SK-N-SH (cell line): Measurements from ENCODE around the gene BAIAP2L2. TPM values are rescaled to one million over a fixed set of nuclear protein-coding genes. Genes with fewer than 3 reads are reported as not detected.

Source experiments
- CTCF ChIA-PET: fragments of 300-600, 350-600 bp; formaldehyde crosslinking; extraction: SDS; loops from one replicate; lab custom pipeline; 2021; lab: Yijun Ruan, JAX
- POLR2A ChIA-PET: fragments of 350-600 bp; sonication (Branson Sonifier 250); formaldehyde crosslinking; extraction: SDS; loops from one replicate; lab custom pipeline; 2020; ENCODE audit warnings: antibody characterized with exemption, inconsistent platforms; lab: Yijun Ruan, JAX
- DNase-seq: peaks from one replicate; pipeline ENCODE4 v3.0.0; 2012
- H2AFZ ChIP-seq: fragments of 200-600 bp; sonication (generic); 2 replicates; pipeline ENCODE4 v1.8.1; 2016; ENCODE audit warnings: antibody characterized with exemption, mild to moderate bottlenecking, low read depth
- H3F3A ChIP-seq: fragments of 200-600 bp; sonication (generic); replicated peaks from 2 replicates; pipeline ENCODE3; 2016; ENCODE audit warnings: antibody characterized with exemption, mild to moderate bottlenecking; ENCODE audit not compliant: insufficient read depth
- H3K27ac ChIP-seq, 2 experiments: fragments of 200-500 bp in 1 of 2; fragments of 200-600 bp in 1 of 2; sonication (Bioruptor generic) in 1 of 2; sonication (generic), shearing (Covaris generic) in 1 of 2; 2 replicates each; pipeline versions ENCODE4 v1.5.1 to v1.6.1; 2014 to 2016; ENCODE audit warnings: low read depth in 2 of 2, inconsistent platforms in 1 of 2, low read length in 1 of 2, mild to moderate bottlenecking in 1 of 2, mixed read lengths in 1 of 2
- H3K27me3 ChIP-seq: fragments of 200-600 bp; sonication (generic), shearing (Covaris generic); 2 replicates; pipeline ENCODE4 v1.6.1; 2016; ENCODE audit warnings: mixed run types; ENCODE audit not compliant: insufficient read depth
- H3K36me3 ChIP-seq, 2 experiments: fragments of 200-500 bp in 1 of 2; fragments of 200-600 bp in 1 of 2; sonication (Bioruptor generic) in 1 of 2; sonication (generic) in 1 of 2; replicated peaks in 1 of 2; 2 replicates each; pipeline versions ENCODE3 to v1.5.1; 2014 to 2016; ENCODE audit warnings: low read length in 1 of 2, mild to moderate bottlenecking in 1 of 2; ENCODE audit not compliant: insufficient read depth in 2 of 2, control insufficient read depth in 1 of 2
- H3K4me1 ChIP-seq, 2 experiments: fragments of 200-500 bp in 1 of 2; fragments of 200-600 bp in 1 of 2; sonication (Bioruptor generic) in 1 of 2; sonication (generic), shearing (Covaris generic) in 1 of 2; 2 replicates each; pipeline versions ENCODE4 v1.5.1 to v1.6.1; 2014 to 2016; ENCODE audit warnings: low read depth in 1 of 2, low read length in 1 of 2, mixed run types in 1 of 2; ENCODE audit not compliant: insufficient read depth in 2 of 2, control insufficient read depth in 1 of 2
- H3K4me2 ChIP-seq: fragments of 200-600 bp; sonication (generic), shearing (Covaris generic); 2 replicates; pipeline ENCODE4 v1.6.1; 2017; ENCODE audit warnings: mixed run types
- H3K4me3 ChIP-seq, 2 experiments: fragments of 200-500 bp in 1 of 2; fragments of 200-600 bp in 1 of 2; sonication (Bioruptor generic) in 1 of 2; sonication (generic), shearing (Covaris generic) in 1 of 2; 2 replicates each; pipeline versions ENCODE4 v1.5.1 to v1.8.1; 2014 to 2016; ENCODE audit warnings: low read depth in 2 of 2, inconsistent platforms in 1 of 2, low read length in 1 of 2, mild to moderate bottlenecking in 1 of 2, mixed read lengths in 1 of 2, moderate library complexity in 1 of 2
- H3K79me2 ChIP-seq: fragments of 200-600 bp; sonication (generic); 2 replicates; pipeline ENCODE4 v1.8.1; 2017; ENCODE audit warnings: mild to moderate bottlenecking; ENCODE audit not compliant: insufficient read depth
- H3K9ac ChIP-seq: fragments of 200-600 bp; sonication (generic); 2 replicates; pipeline ENCODE4 v1.6.1; 2017; ENCODE audit warnings: mixed run types
- H3K9me2 ChIP-seq: fragments of 200-600 bp; sonication (generic); 2 replicates; pipeline ENCODE4 v1.6.1; 2017; ENCODE audit warnings: mixed run types
- H3K9me3 ChIP-seq: fragments of 200-600 bp; sonication (generic); 2 replicates; pipeline ENCODE4 v1.6.1; 2017; ENCODE audit warnings: mixed run types, mild to moderate bottlenecking, moderate library complexity
- H4K20me1 ChIP-seq: fragments of 200-600 bp; sonication (generic); 2 replicates; pipeline ENCODE4 v1.6.1; 2017; ENCODE audit warnings: mild to moderate bottlenecking, mixed run types; ENCODE audit not compliant: insufficient read depth
- ELF1 ChIP-seq: IDR thresholded peaks from 2 replicates; pipeline ENCODE4 v1.4.0; 2012
- EP300 ChIP-seq, 2 experiments: IDR thresholded peaks; 2 replicates each; pipeline versions ENCODE4 v1.4.0 to v1.6.1; 2012; ENCODE audit warnings: borderline replicate concordance in 1 of 2, low read depth in 1 of 2, low read length in 1 of 2
- EZH2phosphoT487 ChIP-seq: fragments of 200-600 bp; sonication (generic); IDR thresholded peaks from 2 replicates; pipeline ENCODE4 v1.6.1; 2017; ENCODE audit warnings: low read depth, mixed run types, mild to moderate bottlenecking, antibody characterized with exemption, moderate library complexity, borderline replicate concordance
- FOXJ3 ChIP-seq: sonication (generic); formaldehyde crosslinking; IDR thresholded peaks from 2 replicates; pipeline ENCODE4 v1.5.1; 2020; ENCODE audit warnings: mild to moderate bottlenecking, missing genetic modification reagents
- GATA2 ChIP-seq: sonication (generic); formaldehyde crosslinking; IDR thresholded peaks from 2 replicates; pipeline ENCODE4 v1.5.0; 2020; ENCODE audit warnings: mild to moderate bottlenecking, missing genetic modification reagents
- MEF2A ChIP-seq: IDR thresholded peaks from 2 replicates; pipeline ENCODE4 v1.4.0; 2012; ENCODE audit warnings: low read depth, borderline replicate concordance
- MXI1 ChIP-seq: IDR thresholded peaks from 2 replicates; pipeline ENCODE4 v1.6.1; 2012; ENCODE audit warnings: mild to moderate bottlenecking, low read depth, low read length, improper control_type of control experiment
- NFIC ChIP-seq: IDR thresholded peaks from 2 replicates; pipeline ENCODE4 v1.4.0; 2012; ENCODE audit warnings: borderline replicate concordance
- NRF1 ChIP-seq: IDR thresholded peaks from 2 replicates; pipeline ENCODE4 v1.6.1; 2012; ENCODE audit warnings: low read depth, mild to moderate bottlenecking, low read length
- POLR2AphosphoS5 ChIP-seq: IDR thresholded peaks from 2 replicates; pipeline ENCODE4 v1.6.1; 2012; ENCODE audit warnings: low read depth, low read length
- RAD21 ChIP-seq: IDR thresholded peaks from 2 replicates; pipeline ENCODE4 v1.6.1; 2012; ENCODE audit warnings: mild to moderate bottlenecking, low read length
- RXRA ChIP-seq: IDR thresholded peaks from 2 replicates; pipeline ENCODE4 v1.4.0; 2012; ENCODE audit warnings: low read depth, mild to moderate bottlenecking, borderline replicate concordance
- SMC3 ChIP-seq: IDR thresholded peaks from 2 replicates; pipeline ENCODE4 v1.6.1; 2012; ENCODE audit warnings: low read depth, low read length, improper control_type of control experiment
- TAF1 ChIP-seq: IDR thresholded peaks from 2 replicates; pipeline ENCODE4 v1.6.1; 2012; ENCODE audit warnings: low read depth, mild to moderate bottlenecking, low read length, moderate library complexity, borderline replicate concordance
- TCF12 ChIP-seq: IDR thresholded peaks from 2 replicates; pipeline ENCODE4 v1.4.0; 2012
- YY1 ChIP-seq: IDR thresholded peaks from 2 replicates; pipeline ENCODE4 v1.4.0; 2012; ENCODE audit warnings: low read depth, mild to moderate bottlenecking
- WGBS: methylation state at CpG from one replicate; pipeline ENCODE4 v1.1.6; 2017; ENCODE audit warnings: low lambda C conversion rate; 5-methylcytosine and 5-hydroxymethylcytosine counted together
- polyA plus RNA-seq, 3 experiments: library from polyadenylated mRNA; depleted of rRNA; stranded (reverse); fragments of >200 nt; gene quantifications; 2 replicates each; pipeline ENCODE4 v1.2.3, GENCODE V29; 2012
- TF ChIP-seq, protein P1 (sequence below): fragments of 150-350 bp; IDR thresholded peaks from 2 replicates; pipeline ENCODE4 v1.6.1; 2016; ENCODE audit warnings: mild to moderate bottlenecking, low read depth, low read length
- TF ChIP-seq, protein P2 (sequence below): IDR thresholded peaks from 2 replicates; pipeline ENCODE4 v1.4.0; 2012; ENCODE audit warnings: low read depth, borderline replicate concordance

Gene BAIAP2L2
- polyA plus RNA-seq, 1 of the 3 experiments (the other 2 are of a cell fraction) = 0.16 TPM

DNA sequence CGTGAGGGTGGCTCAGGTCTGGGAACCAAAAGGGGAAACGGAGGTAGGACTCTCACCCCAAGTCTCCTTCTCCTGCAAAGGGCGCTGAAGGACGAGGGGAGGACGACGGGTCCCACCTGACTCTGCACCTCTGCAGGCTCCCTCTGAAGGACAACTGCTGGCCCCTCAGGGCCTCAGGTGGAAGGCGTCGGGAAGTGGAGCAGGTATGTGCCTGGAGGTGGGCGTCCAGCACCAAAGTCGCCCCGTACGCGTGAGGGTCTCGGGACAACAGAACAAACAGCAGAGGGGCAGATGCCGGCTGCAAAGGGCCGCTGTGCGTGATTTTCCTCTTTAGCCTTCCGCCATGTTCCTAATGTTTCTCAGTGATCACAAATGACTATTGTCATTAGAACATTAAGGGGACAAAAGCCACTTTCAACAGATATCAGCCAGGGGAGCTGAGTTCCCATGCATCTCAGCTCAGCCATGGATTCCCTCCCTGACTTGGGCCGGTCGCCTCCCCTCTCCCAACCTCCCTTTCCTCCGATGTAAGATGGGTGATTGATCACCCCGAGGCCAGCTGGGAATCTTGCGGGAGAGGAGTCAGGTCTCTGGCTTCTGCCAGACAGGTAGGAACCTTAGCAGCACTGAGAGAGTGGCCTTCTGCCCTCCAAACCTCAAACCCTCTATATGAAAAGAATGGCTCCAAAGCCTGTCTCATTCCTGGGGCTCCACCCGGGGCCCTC lies 27.3 kb downstream of the BAIAP2L2 start (continued):
- TF ChIP-seq, protein P1, sequence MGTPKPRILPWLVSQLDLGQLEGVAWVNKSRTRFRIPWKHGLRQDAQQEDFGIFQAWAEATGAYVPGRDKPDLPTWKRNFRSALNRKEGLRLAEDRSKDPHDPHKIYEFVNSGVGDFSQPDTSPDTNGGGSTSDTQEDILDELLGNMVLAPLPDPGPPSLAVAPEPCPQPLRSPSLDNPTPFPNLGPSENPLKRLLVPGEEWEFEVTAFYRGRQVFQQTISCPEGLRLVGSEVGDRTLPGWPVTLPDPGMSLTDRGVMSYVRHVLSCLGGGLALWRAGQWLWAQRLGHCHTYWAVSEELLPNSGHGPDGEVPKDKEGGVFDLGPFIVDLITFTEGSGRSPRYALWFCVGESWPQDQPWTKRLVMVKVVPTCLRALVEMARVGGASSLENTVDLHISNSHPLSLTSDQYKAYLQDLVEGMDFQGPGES = no peak
- no peak for TF ChIP-seq MEF2A

DNA sequence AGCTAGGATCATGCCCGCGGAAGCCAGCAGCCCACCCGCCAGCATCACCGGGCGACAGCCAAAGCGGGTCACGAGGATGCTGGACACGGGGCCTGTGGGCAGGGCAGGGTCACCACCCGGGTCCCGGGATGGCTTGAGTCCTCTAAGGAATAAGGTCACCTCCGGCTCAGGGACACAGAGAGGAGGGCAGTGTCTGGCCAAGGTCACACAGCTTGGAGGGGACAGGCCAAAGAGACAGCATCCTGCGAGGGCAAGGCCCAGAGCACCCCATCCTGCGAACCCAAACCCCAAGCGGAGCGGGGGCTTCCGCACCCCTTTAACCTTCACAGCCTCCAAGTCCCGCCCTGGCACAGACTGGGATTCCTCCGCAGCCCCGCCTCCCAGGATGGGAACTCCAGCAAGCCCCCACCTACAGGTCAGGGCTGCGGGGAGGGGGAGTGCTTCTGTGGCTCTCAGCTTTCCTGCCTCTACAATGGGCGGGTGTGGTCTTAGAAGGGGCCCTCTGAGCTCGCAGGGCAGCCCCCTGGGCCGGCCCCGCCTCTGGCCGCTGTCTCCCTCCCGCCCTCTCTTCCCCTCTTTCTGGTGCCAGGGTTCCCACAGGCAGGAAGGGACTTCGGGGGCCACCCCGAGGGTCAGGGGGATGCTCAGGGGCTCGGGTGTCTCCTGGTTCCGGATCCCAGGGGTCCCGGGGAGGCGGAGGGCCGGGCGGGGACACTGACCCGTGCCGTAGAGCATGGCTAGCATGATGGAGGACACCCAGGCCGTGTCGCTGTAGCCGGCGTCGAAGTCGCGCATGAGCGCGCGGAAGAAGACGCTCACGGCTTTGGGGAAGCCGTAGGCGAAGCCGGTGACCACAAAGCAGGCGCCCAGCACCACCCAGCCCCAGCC lies 28.3 kb downstream of the BAIAP2L2 start:
- ChIA-PET CTCF (no interaction called here), POLR2A (no interaction called here)
- no peak overlapping the region for H3K4me2 ChIP-seq

More for the DNA sequence above, 28.3 kb downstream of the BAIAP2L2 start:
- Histone ChIP-seq H3F3A (no peaks in the 10 kb centered on the region), H3K4me1 (peaks cover 0 to 2% of the 10 kb centered on the region in 2 experiments; a peak in 1 of 4 replicates), H3K9me2 (no peaks in the 10 kb centered on the region), H3K36me3 (no peaks in the 10 kb centered on the region), H4K20me1 (no peaks in the 10 kb centered on the region)
- TF ChIP-seq RAD21 = no peak
- TF ChIP-seq NRF1 = no peak
- TF ChIP-seq POLR2AphosphoS5 = no peak
- TF ChIP-seq TAF1 = no peak
- no peak for TF ChIP-seq MXI1
- TF ChIP-seq SMC3 = no peak
- no peak for TF ChIP-seq RXRA
- no peak for TF ChIP-seq FOXJ3 (CRISPR knock-in tag)
- no peak for TF ChIP-seq YY1
- TF ChIP-seq NFIC = no peak
- TF ChIP-seq TCF12 = no peak
- TF ChIP-seq EP300 (IDR thresholded peaks at IDR 0.05; ENCODE audit: borderline replicate concordance in 1 of 2, low read depth in 1 of 2, low read length in 1 of 2) = no peak
- TF ChIP-seq EZH2phosphoT487 = no peak
- no peak for TF ChIP-seq ELF1
- TF ChIP-seq GATA2 (CRISPR knock-in tag) = no peak
- TF ChIP-seq, protein P2, sequence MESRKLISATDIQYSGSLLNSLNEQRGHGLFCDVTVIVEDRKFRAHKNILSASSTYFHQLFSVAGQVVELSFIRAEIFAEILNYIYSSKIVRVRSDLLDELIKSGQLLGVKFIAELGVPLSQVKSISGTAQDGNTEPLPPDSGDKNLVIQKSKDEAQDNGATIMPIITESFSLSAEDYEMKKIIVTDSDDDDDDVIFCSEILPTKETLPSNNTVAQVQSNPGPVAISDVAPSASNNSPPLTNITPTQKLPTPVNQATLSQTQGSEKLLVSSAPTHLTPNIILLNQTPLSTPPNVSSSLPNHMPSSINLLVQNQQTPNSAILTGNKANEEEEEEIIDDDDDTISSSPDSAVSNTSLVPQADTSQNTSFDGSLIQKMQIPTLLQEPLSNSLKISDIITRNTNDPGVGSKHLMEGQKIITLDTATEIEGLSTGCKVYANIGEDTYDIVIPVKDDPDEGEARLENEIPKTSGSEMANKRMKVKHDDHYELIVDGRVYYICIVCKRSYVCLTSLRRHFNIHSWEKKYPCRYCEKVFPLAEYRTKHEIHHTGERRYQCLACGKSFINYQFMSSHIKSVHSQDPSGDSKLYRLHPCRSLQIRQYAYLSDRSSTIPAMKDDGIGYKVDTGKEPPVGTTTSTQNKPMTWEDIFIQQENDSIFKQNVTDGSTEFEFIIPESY = no peak
- TF ChIP-seq, all 33 proteins: peak for 0
- H3K27me3 ChIP-seq = no peaks in the 10 kb centered on the region
- DNase-seq = no peak
- no peaks in the 10 kb centered on the region for H3K9me3 ChIP-seq
- no peaks in the 10 kb centered on the region for H3K79me2 ChIP-seq
- WGBS = no CpG with 5 or more reads among the region's 52 CpGs
- H3K4me3 ChIP-seq = no peak overlapping the region
- H2AFZ ChIP-seq = no peak overlapping the region
- no peak overlapping the region for H3K27ac ChIP-seq
- H3K9ac ChIP-seq = no peak overlapping the region
